Measurements from ENCODE around the gene ISG20. TPM values are rescaled to one million over a fixed set of nuclear protein-coding genes. Genes with fewer than 3 reads are reported as not detected.

Gene ISG20
- total and polyA plus RNA-seq, 2 donors (not counting 1 experiment from before 2014, with no cell fraction given), result 190 to 232 TPM

GRCh38 chr15:88700716-88701115 lies 61.9 kb downstream of the ISG20 start:
- Histone ChIP-seq H3K36me3 (replicated peaks in 1 of 2; ENCODE audit: control extremely low read depth in 1 of 2, control insufficient read depth in 1 of 2, extremely low read depth in 1 of 2, insufficient read depth in 2 of 2, low read length in 1 of 2) (no peaks in the 10 kb centered on the region), H3K4me1 (ENCODE audit: control insufficient read depth in 2 of 2, insufficient read depth in 2 of 2, low read length in 2 of 2) (peaks cover 3 to 7% of the 10 kb centered on the region in 2 donors), H2AFZ (ENCODE audit: insufficient read depth, low read depth, low read length, poor library complexity, severe bottlenecking) (no peak overlapping the region), H3K4me2 (replicated peaks; ENCODE audit: low read depth, low read length, poor library complexity, severe bottlenecking) (no peak overlapping the region), H3K27me3 (replicated peaks in 1 of 4; ENCODE audit: control extremely low read depth in 1 of 4, control insufficient read depth in 3 of 4, insufficient read depth in 4 of 4, low read length in 3 of 4) (peaks cover 0 to 8% (median 3%) of the 10 kb centered on the region in 4 experiments), H3K4me3 (ENCODE audit: control extremely low read depth in 1 of 5, extremely low read depth in 1 of 5, insufficient read depth in 1 of 5, low read depth in 2 of 5, low read length in 4 of 5) (no peak overlapping the region), H3K27ac (ENCODE audit: low read length in 2 of 2) (no peak overlapping the region), H3K9me3 (ENCODE audit: control extremely low read depth in 1 of 3, control insufficient read depth in 2 of 3, insufficient read depth in 1 of 3, low read length in 2 of 3) (no peaks in the 10 kb centered on the region), H3K79me2 (ENCODE audit: control insufficient read depth, insufficient read depth, low read length) (no peaks in the 10 kb centered on the region), H4K20me1 (ENCODE audit: control insufficient read depth, insufficient read depth, low read length, poor library complexity, severe bottlenecking) (no peaks in the 10 kb centered on the region), H3K9ac (ENCODE audit: low read length) (no peak overlapping the region)
- DNase-seq (no peak), ATAC-seq (ENCODE audit: low read depth) (no peak)
- ChIA-PET POLR2A (no interaction called here), CTCF (interaction anchor here (0.9 to 1.8 kb wide), 6 partner anchors 10 to 222 kb away, joined by 3 to 9 read pairs (median 3); partner anchors contain the start of gene ISG20)
- no peak overlapping the region for H3K27ac Mint-ChIP-seq
- intact Hi-C loops (cut with micrococcal nuclease), result loop anchor here (1.0 kb wide), 1 partner anchor 76 kb away; no protein-coding TSS in a partner anchor
- TF ChIP-seq CTCF (IDR thresholded peaks at IDR 0.05) (no peak), EZH2 (IDR thresholded peaks at IDR 0.05; ENCODE audit: borderline replicate concordance, insufficient read depth, low read depth, low read length, poor library complexity, severe bottlenecking) (no peak)
- H3K27me3 Mint-ChIP-seq, result peaks cover 25% of the 10 kb centered on the region
- no peaks in the 10 kb centered on the region for H3K9me3 Mint-ChIP-seq (ENCODE audit: insufficient read depth)
- peaks cover 7% of the 10 kb centered on the region for H3K4me1 Mint-ChIP-seq
- no peak overlapping the region for H3K4me3 Mint-ChIP-seq
- no CpG with 5 or more reads among the region's 2 CpGs for WGBS (ENCODE audit: insufficient coverage)

- no peak overlapping the region for H3K9ac ChIP-seq (ENCODE audit: low read length)
- no peak overlapping the region for H3K4me3 ChIP-seq (ENCODE audit: control extremely low read depth in 1 of 5, extremely low read depth in 1 of 5, insufficient read depth in 1 of 5, low read depth in 2 of 5, low read length in 4 of 5)
- Mint-ChIP-seq H3K27me3 (peaks cover 30% of the 10 kb centered on the region), H3K4me1 (peaks cover 12% of the 10 kb centered on the region), H3K4me3 (no peak overlapping the region), H3K27ac (no peak overlapping the region), H3K9me3 (ENCODE audit: insufficient read depth) (no peaks in the 10 kb centered on the region)
- ATAC-seq (ENCODE audit: low read depth), result peak; percentile 31
- H3K27ac ChIP-seq (ENCODE audit: low read length in 2 of 2), result no peak overlapping the region
- peaks cover 0 to 17% (median 5%) of the 10 kb centered on the region in 4 experiments for H3K27me3 ChIP-seq (replicated peaks in 1 of 4; ENCODE audit: control extremely low read depth in 1 of 4, control insufficient read depth in 3 of 4, insufficient read depth in 4 of 4, low read length in 3 of 4)
- no peaks in the 10 kb centered on the region for H4K20me1 ChIP-seq (ENCODE audit: control insufficient read depth, insufficient read depth, low read length, poor library complexity, severe bottlenecking)
- no peak overlapping the region for H3K4me2 ChIP-seq (replicated peaks; ENCODE audit: low read depth, low read length, poor library complexity, severe bottlenecking)
- no peaks in the 10 kb centered on the region for H3K9me3 ChIP-seq (ENCODE audit: control extremely low read depth in 1 of 3, control insufficient read depth in 2 of 3, insufficient read depth in 1 of 3, low read length in 2 of 3)
- no peaks in the 10 kb centered on the region for H3K36me3 ChIP-seq (replicated peaks in 1 of 2; ENCODE audit: control extremely low read depth in 1 of 2, control insufficient read depth in 1 of 2, extremely low read depth in 1 of 2, insufficient read depth in 2 of 2, low read length in 1 of 2)
- TF ChIP-seq CTCF (IDR thresholded peaks at IDR 0.05) (peak; percentile 31), EZH2 (IDR thresholded peaks at IDR 0.05; ENCODE audit: borderline replicate concordance, insufficient read depth, low read depth, low read length, poor library complexity, severe bottlenecking) (no peak)
- intact Hi-C loops (cut with micrococcal nuclease), result loop anchor here (1.0 kb wide), 1 partner anchor 77 kb away; no protein-coding TSS in a partner anchor
- no peak overlapping the region for H2AFZ ChIP-seq (ENCODE audit: insufficient read depth, low read depth, low read length, poor library complexity, severe bottlenecking)
- ChIA-PET CTCF (interaction anchor here (0.9 to 1.8 kb wide), 6 partner anchors 11 to 223 kb away, joined by 3 to 9 read pairs (median 3); partner anchors contain the start of gene ISG20), POLR2A (no interaction called here)
- WGBS (ENCODE audit: insufficient coverage), result no CpG with 5 or more reads among the region's 2 CpGs
- H3K79me2 ChIP-seq (ENCODE audit: control insufficient read depth, insufficient read depth, low read length), result no peaks in the 10 kb centered on the region
- DNase-seq, result peak; percentile 26
- H3K4me1 ChIP-seq (ENCODE audit: control insufficient read depth in 2 of 2, insufficient read depth in 2 of 2, low read length in 2 of 2), result peaks cover 7 to 12% of the 10 kb centered on the region in 2 donors
Measured at GRCh38 chr15:88701561-88702095, 62.8 kb downstream of the ISG20 start.

Measured in B cell (primary cell).